RWPE2 (cell line): ENCODE results near the gene PRKCE.
A peak's percentile ranks its signal among the peaks of the same experiment; 100 is the strongest.

Experiments used
- ATAC-seq: fragments of 200-7000 bp; cut with Tn5 transposase; 3 replicates; pipeline ENCODE4 v1.9.1; 2021; ENCODE audit warnings: low read depth
- DNase-seq: peaks from one replicate; pipeline ENCODE4 v3.0.0-alpha.2; 2020; ENCODE audit warnings: low spot score
- H3K27ac ChIP-seq: fragments of 450-650 bp; 2 replicates; pipeline ENCODE4 v1.5.1; 2017; ENCODE audit warnings: mild to moderate bottlenecking; ENCODE audit not compliant: poor library complexity, severe bottlenecking
- H3K27me3 ChIP-seq: fragments of 250-450 bp; sonication (Bioruptor Pico); 2 replicates; pipeline ENCODE4 v1.5.1; 2021; ENCODE audit warnings: mild to moderate bottlenecking, moderate library complexity; ENCODE audit not compliant: insufficient read depth, poor library complexity, severe bottlenecking
- H3K36me3 ChIP-seq: fragments of 250-450 bp; sonication (Bioruptor Pico); 2 replicates; pipeline ENCODE4 v1.5.1; 2020; ENCODE audit warnings: low read depth, mild to moderate bottlenecking, moderate library complexity
- H3K4me1 ChIP-seq: fragments of 250-450 bp; sonication (Bioruptor Pico); 2 replicates; pipeline ENCODE4 v1.5.1; 2021; ENCODE audit warnings: mild to moderate bottlenecking, moderate library complexity; ENCODE audit not compliant: insufficient read depth, poor library complexity, severe bottlenecking
- H3K4me3 ChIP-seq: fragments of 250-450 bp; sonication (Bioruptor Pico); 2 replicates; pipeline ENCODE4 v1.5.1; 2021; ENCODE audit warnings: mild to moderate bottlenecking, moderate library complexity; ENCODE audit not compliant: severe bottlenecking
- H3K9me3 ChIP-seq: fragments of 250-450 bp; sonication (Bioruptor Pico); 2 replicates; pipeline ENCODE4 v1.5.1; 2021; ENCODE audit warnings: mild to moderate bottlenecking, moderate library complexity; ENCODE audit not compliant: severe bottlenecking
- CTCF ChIP-seq: fragments of 450-650 bp; IDR thresholded peaks from one replicate; pipeline ENCODE4 v1.5.1; 2017; ENCODE audit warnings: mild to moderate bottlenecking, moderate library complexity; ENCODE audit not compliant: poor library complexity, severe bottlenecking

PRKCE gene

DNA sequence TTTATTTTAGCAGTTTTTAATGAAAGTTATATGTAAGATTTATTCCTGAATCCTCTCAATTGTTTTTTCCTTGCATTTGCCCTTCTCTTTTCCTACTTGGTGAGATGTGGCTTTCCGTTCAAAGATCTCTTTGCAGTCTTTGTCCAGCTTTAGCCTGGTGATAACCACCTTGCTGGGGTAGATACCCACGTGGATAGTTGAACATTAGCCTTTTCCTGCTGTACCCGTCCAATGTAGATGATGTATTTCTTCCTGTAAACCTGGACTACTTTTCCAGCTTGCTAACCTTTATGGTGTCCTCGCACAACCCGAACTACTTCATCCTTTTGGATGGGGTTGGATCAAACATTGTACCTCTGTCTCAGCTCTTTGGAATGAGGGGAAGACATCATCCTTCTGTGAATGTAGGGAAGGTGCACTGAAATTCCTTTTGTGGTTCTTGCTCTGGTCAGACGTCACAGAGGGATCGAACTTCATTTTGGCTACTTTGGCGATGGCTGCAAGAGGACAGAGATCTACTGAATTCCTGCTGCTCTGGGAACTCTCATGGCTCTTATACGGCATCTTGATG, 352.5 kb downstream of the PRKCE start:
- Histone ChIP-seq H3K4me1 (peaks cover 13% of the 10 kb centered on the region), H3K9me3 (no peaks in the 10 kb centered on the region), H3K27me3 (no peaks in the 10 kb centered on the region), H3K4me3 (no peak overlapping the region), H3K36me3 (0 out of 2 replicates have a peak, but pooled peaks cover 5% of the 10 kb centered on the region), H3K27ac (no peak overlapping the region)
- DNase-seq (no peak), ATAC-seq (no peak)
- no peak for TF ChIP-seq CTCF

DNA sequence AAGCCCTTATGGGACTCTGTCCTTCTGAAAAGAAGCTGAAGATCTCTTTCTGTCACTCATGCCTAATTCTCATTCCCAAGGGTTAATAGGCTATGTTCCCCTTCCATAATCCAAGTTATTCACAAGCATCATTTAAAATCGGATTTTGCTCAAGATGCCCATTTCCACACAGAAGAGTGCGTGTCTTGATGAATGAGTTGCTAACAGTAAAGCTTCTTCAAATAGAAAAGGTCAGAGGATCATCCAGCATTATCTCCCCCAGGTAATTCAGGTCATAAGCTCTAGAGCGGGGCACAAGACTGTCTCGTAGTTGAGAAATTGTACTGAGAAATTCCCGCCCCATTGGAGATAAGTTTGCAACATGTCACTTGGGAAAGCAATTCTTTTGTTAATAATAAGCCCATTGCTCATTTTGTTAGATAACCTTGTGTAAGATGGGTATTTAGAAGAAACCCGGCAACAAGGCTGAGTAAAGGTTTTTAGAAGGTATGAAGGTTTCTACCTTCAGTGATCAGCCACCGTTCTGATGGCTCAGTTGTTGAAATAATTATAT, 355.1 kb downstream of the PRKCE start:
- no peak overlapping the region for H3K4me3 ChIP-seq
- ATAC-seq (no peak), DNase-seq (no peak)
- TF ChIP-seq CTCF, result no peak
- no peaks in the 10 kb centered on the region for H3K27me3 ChIP-seq
- 0 out of 2 replicates have a peak, but pooled peaks cover 8% of the 10 kb centered on the region for H3K36me3 ChIP-seq
- no peak overlapping the region for H3K27ac ChIP-seq
- H3K4me1 ChIP-seq, result peaks cover 21% of the 10 kb centered on the region
- no peaks in the 10 kb centered on the region for H3K9me3 ChIP-seq

DNA sequence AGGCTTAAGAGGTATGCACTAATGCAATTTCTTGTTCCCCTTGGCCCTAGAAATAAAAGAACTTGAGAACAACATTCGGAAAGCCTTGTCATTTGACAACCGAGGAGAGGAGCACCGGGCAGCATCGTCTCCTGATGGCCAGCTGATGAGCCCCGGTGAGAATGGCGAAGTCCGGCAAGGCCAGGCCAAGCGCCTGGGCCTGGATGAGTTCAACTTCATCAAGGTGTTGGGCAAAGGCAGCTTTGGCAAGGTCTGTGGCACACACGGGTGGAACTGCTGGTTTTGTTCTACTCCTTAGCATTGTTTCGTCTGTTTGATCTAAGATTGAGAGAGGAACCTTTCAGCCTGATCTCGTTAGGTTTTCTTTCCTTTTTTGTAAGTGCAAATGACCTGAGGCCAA, 355.9 kb downstream of the PRKCE start:
- no peaks in the 10 kb centered on the region for H3K27me3 ChIP-seq
- peaks cover 21% of the 10 kb centered on the region for H3K4me1 ChIP-seq
- H3K9me3 ChIP-seq, result no peaks in the 10 kb centered on the region
- no peak overlapping the region for H3K4me3 ChIP-seq
- 0 out of 2 replicates have a peak, but pooled peaks cover 5% of the 10 kb centered on the region for H3K36me3 ChIP-seq
- no peak for TF ChIP-seq CTCF
- no peak for ATAC-seq
- H3K27ac ChIP-seq, result peak overlapping the region; percentile 56
- no peak for DNase-seq

DNA sequence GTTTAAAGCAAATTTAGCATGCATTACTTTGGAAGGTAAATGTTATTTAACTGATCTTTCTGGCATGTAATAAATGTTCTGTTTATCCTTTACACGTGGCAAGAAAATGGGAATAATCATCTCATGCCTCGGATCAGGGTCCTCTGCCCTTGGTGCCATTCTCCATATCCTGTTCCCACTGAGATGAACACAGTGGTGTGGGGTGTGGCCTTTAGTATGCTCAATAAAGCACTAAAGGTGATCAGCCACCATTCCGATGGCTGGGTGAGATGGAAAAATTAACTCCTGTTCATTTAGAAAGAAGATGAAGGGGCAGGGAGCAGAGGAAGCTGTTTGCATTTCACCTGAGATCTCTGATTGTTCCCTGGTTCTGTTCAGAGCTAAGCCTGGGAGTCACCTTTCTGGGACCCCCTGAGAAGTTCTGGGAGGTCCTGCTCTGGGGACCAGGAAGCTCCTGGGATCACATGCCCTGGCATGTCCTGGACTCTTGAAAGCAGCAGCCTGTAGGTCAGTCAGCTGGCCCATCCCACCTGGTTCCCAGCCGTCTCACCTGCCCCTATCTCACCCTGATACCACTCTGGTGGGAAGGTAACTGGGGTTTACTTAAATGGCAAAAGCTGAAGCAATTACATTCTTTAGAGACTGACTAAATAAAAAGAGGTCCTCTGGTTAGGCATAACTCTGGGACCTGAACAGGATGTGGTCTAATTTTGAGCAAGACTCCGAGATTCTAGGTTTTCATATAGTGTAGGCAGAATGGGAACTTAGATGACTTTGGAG, 356.8 kb downstream of the PRKCE start:
- 0 out of 2 replicates have a peak, but pooled peaks cover 5% of the 10 kb centered on the region for H3K36me3 ChIP-seq
- TF ChIP-seq CTCF, result no peak
- peak overlapping the region; percentile 56 for H3K27ac ChIP-seq
- H3K4me3 ChIP-seq, result no peak overlapping the region
- no peaks in the 10 kb centered on the region for H3K27me3 ChIP-seq
- H3K9me3 ChIP-seq, result no peaks in the 10 kb centered on the region
- ATAC-seq, result peak; percentile 84
- DNase-seq, result no peak
- peaks cover 22% of the 10 kb centered on the region for H3K4me1 ChIP-seq
